VCaP (cell line): ENCODE measurements around the gene LAMB4.

Experiments used
- H3K27ac ChIP-seq: fragments of 450-650 bp; 2 replicates; pipeline ENCODE4 v1.5.1; 2017
- TF ChIP-seq, protein P1 (sequence below): fragments of 450-650 bp; conservative IDR thresholded peaks from 2 replicates; pipeline ENCODE4 v1.5.1; 2017; ENCODE audit warnings: mild to moderate bottlenecking, moderate library complexity

The LAMB4 gene

GRCh38 chr7:108135446-108136190, 5.5 kb upstream of the LAMB4 start:
- no peak overlapping the region for H3K27ac ChIP-seq
- TF ChIP-seq, protein P1, sequence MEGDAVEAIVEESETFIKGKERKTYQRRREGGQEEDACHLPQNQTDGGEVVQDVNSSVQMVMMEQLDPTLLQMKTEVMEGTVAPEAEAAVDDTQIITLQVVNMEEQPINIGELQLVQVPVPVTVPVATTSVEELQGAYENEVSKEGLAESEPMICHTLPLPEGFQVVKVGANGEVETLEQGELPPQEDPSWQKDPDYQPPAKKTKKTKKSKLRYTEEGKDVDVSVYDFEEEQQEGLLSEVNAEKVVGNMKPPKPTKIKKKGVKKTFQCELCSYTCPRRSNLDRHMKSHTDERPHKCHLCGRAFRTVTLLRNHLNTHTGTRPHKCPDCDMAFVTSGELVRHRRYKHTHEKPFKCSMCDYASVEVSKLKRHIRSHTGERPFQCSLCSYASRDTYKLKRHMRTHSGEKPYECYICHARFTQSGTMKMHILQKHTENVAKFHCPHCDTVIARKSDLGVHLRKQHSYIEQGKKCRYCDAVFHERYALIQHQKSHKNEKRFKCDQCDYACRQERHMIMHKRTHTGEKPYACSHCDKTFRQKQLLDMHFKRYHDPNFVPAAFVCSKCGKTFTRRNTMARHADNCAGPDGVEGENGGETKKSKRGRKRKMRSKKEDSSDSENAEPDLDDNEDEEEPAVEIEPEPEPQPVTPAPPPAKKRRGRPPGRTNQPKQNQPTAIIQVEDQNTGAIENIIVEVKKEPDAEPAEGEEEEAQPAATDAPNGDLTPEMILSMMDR, result no peak

- TF ChIP-seq, protein P1, result no peak
- H3K27ac ChIP-seq, result no peak overlapping the region
These were observed 4.3 kb upstream of the LAMB4 start for GRCh38 chr7:108134486-108134885.

DNA sequence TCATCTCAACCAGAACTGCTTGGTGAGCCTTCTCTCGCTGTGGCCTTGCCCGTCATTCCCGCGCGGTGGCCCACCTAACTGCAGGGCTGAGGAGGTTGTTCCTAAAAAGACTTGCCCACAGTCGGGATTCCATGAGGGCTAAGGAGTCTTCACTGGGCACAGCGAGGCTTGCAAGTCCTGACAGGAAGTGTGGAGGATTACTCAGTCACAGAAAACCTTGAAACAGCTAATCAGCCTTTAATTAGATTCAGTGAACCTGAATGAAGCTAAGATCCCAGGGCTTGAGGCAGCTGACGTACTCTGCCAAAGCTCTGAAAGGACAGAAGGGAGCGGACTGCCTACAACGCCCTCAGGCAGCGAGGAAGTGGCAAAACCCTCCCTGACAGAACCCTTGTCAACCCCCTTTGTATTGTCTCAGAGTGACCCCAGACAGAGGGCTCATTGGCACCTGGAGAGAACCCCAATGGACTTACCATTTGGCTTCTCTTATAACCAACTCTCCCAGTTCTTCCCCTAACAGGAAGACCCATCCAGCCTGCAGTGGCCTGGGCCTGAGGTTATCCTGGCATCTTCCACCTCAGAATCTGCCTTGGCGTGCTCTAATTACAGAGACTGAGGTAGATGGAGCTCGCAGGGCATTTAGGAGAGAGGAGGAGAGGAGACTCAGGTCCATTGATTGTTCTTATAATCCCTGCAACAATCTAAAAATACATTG, 2.5 kb upstream of the LAMB4 start:
- no peak overlapping the region for H3K27ac ChIP-seq
- TF ChIP-seq, protein P1, result no peak

GRCh38 chr7:108129018-108129965, 869 bp downstream of the LAMB4 start:
- H3K27ac ChIP-seq, result no peak overlapping the region
- TF ChIP-seq, protein P1, result no peak

- no peak overlapping the region for H3K27ac ChIP-seq
- TF ChIP-seq, protein P1, result no peak
These were observed 1.6 kb downstream of the LAMB4 start for GRCh38 chr7:108128514-108128913.

- TF ChIP-seq, protein P1, result no peak
- no peak overlapping the region for H3K27ac ChIP-seq
These were observed 2.7 kb downstream of the LAMB4 start for GRCh38 chr7:108127461-108127860.

GRCh38 chr7:108124820-108125219, 5.3 kb downstream of the LAMB4 start:
- no peak overlapping the region for H3K27ac ChIP-seq
- TF ChIP-seq, protein P1, result no peak
